GM10248 (cell line): ENCODE data around the gene NTN4.
A peak's percentile ranks its signal among the peaks of the same experiment; 100 is the strongest.
"Not testable (repeated sequence)": the region's sequence is repeated elsewhere in the genome, so short reads cannot be mapped to it uniquely, and the experiment has no call there.

Source experiments
- CTCF ChIA-PET: fragments of 300-600 bp; sonication (Branson Sonifier 250); formaldehyde crosslinking; extraction: SDS; loops from one replicate; lab custom pipeline; 2021; ENCODE audit warnings: antibody characterized with exemption; lab: Yijun Ruan, JAX
- POLR2A ChIA-PET: fragments of 350-650 bp; sonication (Branson Sonifier 250); formaldehyde crosslinking; extraction: SDS; loops from one replicate; lab custom pipeline; 2020; ENCODE audit warnings: antibody characterized with exemption; lab: Yijun Ruan, JAX
- DNase-seq: peaks from one replicate; pipeline ENCODE4 v3.0.0; 2012; ENCODE audit errors: extremely low spot score
- TF ChIP-seq, protein P1 (sequence below): IDR thresholded peaks from 2 replicates; pipeline ENCODE4 v1.5.1; 2012; ENCODE audit warnings: mild to moderate bottlenecking, low read depth; ENCODE audit errors: extremely low read depth, missing control alignments, control extremely low read depth

The NTN4 gene

DNA sequence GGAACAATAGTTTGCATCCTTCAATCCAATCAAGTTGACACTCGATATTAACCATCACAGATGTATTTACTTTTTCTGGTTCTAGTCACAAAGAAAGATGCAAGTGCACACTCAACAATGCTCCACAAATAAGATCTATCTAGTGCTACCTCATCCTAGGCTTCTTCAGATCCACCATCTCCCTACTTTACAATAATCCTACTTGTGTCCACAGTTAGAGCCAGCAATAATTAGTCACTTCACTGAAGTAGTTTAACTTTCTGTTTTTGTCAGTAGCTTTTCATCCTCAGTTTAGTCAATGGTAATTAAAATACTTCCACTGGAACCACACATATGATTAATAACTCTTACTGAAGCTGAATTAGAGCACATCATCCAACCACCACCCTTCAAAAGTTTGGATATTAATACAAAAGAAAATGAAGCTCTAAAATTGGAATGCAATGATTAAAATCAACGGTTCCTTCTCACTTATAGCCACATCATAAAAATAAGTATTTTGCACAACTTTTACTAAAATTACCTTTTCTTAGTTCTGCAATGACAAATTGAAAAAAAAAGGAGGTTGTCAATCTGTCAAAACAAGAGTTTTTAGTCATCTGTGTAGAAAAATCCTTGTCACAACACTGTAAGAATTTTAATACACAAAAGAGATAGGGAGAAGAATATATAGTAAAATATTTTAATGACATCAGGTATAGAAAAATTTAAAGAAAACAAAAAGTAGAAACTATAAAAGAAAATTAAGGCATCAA, 39.9 kb upstream of the NTN4 start:
- TF ChIP-seq, protein P1, sequence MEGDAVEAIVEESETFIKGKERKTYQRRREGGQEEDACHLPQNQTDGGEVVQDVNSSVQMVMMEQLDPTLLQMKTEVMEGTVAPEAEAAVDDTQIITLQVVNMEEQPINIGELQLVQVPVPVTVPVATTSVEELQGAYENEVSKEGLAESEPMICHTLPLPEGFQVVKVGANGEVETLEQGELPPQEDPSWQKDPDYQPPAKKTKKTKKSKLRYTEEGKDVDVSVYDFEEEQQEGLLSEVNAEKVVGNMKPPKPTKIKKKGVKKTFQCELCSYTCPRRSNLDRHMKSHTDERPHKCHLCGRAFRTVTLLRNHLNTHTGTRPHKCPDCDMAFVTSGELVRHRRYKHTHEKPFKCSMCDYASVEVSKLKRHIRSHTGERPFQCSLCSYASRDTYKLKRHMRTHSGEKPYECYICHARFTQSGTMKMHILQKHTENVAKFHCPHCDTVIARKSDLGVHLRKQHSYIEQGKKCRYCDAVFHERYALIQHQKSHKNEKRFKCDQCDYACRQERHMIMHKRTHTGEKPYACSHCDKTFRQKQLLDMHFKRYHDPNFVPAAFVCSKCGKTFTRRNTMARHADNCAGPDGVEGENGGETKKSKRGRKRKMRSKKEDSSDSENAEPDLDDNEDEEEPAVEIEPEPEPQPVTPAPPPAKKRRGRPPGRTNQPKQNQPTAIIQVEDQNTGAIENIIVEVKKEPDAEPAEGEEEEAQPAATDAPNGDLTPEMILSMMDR: no peak
- ChIA-PET CTCF (interaction anchor here (0.9 to 1.1 kb wide), 2 partner anchors 15 to 67 kb away, joined by 3 read pairs; no protein-coding TSS in a partner anchor), POLR2A (no interaction called here)
- DNase-seq: no peak

DNA sequence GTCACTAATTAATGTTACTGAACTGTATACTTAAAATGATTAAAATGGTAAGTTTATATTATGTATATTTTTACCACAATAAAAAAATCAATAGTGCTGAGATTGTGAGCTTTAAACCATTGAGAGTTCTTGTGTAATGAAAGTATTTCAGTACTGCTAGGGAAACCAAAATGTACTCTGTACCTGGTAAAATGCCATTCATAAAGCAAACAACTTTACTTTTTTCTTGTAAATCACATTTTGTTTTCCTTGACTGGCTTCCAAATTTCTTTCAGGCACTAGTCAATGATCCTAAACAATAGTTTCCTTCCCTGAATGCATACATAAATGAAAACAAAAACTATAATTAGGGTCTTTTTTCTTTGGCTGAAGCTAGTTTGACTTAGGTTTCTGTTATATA, 38.8 kb upstream of the NTN4 start:
- DNase-seq: no peak
- CTCF ChIA-PET: interaction anchor here (1.1 kb wide), 1 partner anchor 68 kb away, joined by 3 read pairs; no protein-coding TSS in a partner anchor
- TF ChIP-seq, protein P1: no peak
- POLR2A ChIA-PET: no interaction called here

- ChIA-PET POLR2A (no interaction called here), CTCF (interaction anchor here (0.9 kb wide), 1 partner anchor 179 kb away, joined by 3 read pairs; no protein-coding TSS in a partner anchor)
- TF ChIP-seq, protein P1: peak; percentile 13
- no peak for DNase-seq
Observed at GRCh38 chr12:95820096-95820703, 29.6 kb upstream of the NTN4 start.

GRCh38 chr12:95815632-95816212, 25.2 kb upstream of the NTN4 start:
- peak; percentile 50 for DNase-seq
- TF ChIP-seq, protein P1: peak; percentile 59
- CTCF ChIA-PET: interaction anchor here (0.7 to 1.5 kb wide), 3 partner anchors 183 to 190 kb away, joined by 3 to 4 read pairs (median 3); no protein-coding TSS in a partner anchor
- POLR2A ChIA-PET: no interaction called here

DNA sequence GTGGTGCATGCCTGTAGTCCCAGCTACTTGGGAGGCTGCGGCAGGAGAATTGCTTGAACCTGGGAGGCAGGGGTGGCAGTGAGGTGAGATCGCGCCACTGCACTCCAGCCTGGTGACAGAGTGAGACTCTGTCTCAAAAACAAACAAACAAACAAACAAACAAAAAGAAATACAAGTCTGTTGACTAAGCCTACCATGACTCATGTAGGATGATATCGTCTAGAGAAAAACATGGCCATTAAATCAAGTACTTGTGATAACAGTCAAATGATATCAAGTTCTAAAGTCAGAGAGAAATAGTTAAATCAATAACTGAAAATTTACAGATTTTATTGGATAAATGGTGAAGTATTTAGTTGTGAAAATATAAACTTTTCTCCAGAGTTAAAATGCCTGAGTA, 21.6 kb upstream of the NTN4 start:
- CTCF ChIA-PET: interaction anchor here (1.3 kb wide), 1 partner anchor 11 kb away, joined by 3 read pairs; no protein-coding TSS in a partner anchor

GRCh38 chr12:95810411-95810810, 19.8 kb upstream of the NTN4 start:
- CTCF ChIA-PET: no interaction called here
- TF ChIP-seq, protein P1: no peak
- DNase-seq: no peak
- POLR2A ChIA-PET: no interaction called here

More for the DNA sequence above, 21.6 kb upstream of the NTN4 start:
- DNase-seq, POLR2A ChIA-PET: not testable (repeated sequence)
